Ovary (tissue), 9 donors: ENCODE results near the gene CAMSAP1. TPM values are rescaled to one million over a fixed set of nuclear protein-coding genes. Genes with fewer than 3 reads are reported as not detected.

Source experiments
- DNase-seq, 5 donors: peaks; one replicate each; pipeline ENCODE4 v3.0.0-alpha.2; 2019 to 2020
- H3K27ac ChIP-seq, 2 donors: fragments of 200-600 bp; one replicate each; pipeline versions ENCODE4 v1.5.1 to v1.8.0; 2019 to 2022
- H3K27me3 ChIP-seq: fragments of 200-600 bp; one replicate; pipeline ENCODE4 v1.8.0; 2022
- H3K36me3 ChIP-seq: fragments of 200-600 bp; sonication (generic); one replicate; pipeline ENCODE4 v1.5.1; 2019
- H3K4me1 ChIP-seq: one replicate; pipeline ENCODE4 v1.8.1; 2013; ENCODE audit warnings: mild to moderate bottlenecking, moderate library complexity; ENCODE audit not compliant: insufficient read depth
- H3K4me3 ChIP-seq: fragments of 200-600 bp; sonication (generic); one replicate; pipeline ENCODE4 v1.5.1; 2017
- H3K9me3 ChIP-seq, 2 donors: fragments of 200-600 bp in 1 of 2; sonication (generic) in 1 of 2; one replicate each; pipeline versions ENCODE4 v1.5.1 to v1.8.1; 2013 to 2019; ENCODE audit warnings: mild to moderate bottlenecking in 1 of 2, moderate library complexity in 1 of 2
- CTCF ChIP-seq, 3 donors: fragments of 450-650 bp in 2 of 3; fragments of 200-600 bp in 1 of 3; IDR thresholded peaks; one replicate each; pipeline versions ENCODE4 v1.5.1 to v1.8.0; 2016 to 2022; ENCODE audit warnings: antibody characterized with exemption in 3 of 3, mild to moderate bottlenecking in 1 of 3
- EP300 ChIP-seq: sonication (generic); formaldehyde crosslinking; IDR thresholded peaks from one replicate; pipeline ENCODE4 v1.6.1; 2017; ENCODE audit warnings: antibody characterized with exemption
- POLR2A ChIP-seq: fragments of 450-650 bp; IDR thresholded peaks from one replicate; pipeline ENCODE4 v1.6.1; 2017; ENCODE audit warnings: antibody characterized with exemption, mild to moderate bottlenecking, moderate library complexity
- WGBS, 3 donors: extraction: QIAGEN DNeasy Blood & Tissue Kit in 1 of 3; methylation state at CpG; one replicate each; pipeline versions ENCODE4 v1.1.5 to v1.1.7; 2013 to 2017; 5-methylcytosine and 5-hydroxymethylcytosine counted together
- intact Hi-C, 4 donors: fragments of 100-400 bp; cut with DNase I; formaldehyde crosslinking; loops; one replicate each; pipeline versions ENCODE4 v1.11.0 to v1.15.1; 2022 to 2023
- polyA plus RNA-seq, 2 donors: library from polyadenylated mRNA; stranded (reverse); fragments of 200-250 nt in 1 of 2; fragments of 350-450 nt in 1 of 2; fragmentation: Illumina TruSeq in 1 of 2; extraction: RNeasy Lipid Tissue Mini Kit (QIAGEN cat#74804) in 1 of 2; gene quantifications; one replicate each; pipeline ENCODE4 v1.2.3, GENCODE V29; 2013 to 2014
- total RNA-seq, 7 donors: library from RNA; depleted of rRNA in 2 of 7; stranded (reverse); fragments of >200 nt in 2 of 7; fragmentation: NEBNext Ultra II Directional in 3 of 7; extraction: Animal tissue kit (Norgen Biotek cat#: 25700) in 3 of 7; gene quantifications; one replicate each; pipeline versions ENCODE4 v1.1.0 to v1.2.4, GENCODE V29; 2016 to 2023
- donor health status: DM: no; HTN: no; CAD: no; lungs with moderate emphysema.
- donor health status: DM: no; HTN: no; CAD: no.
- donor health status: Bipolar disorder and iron deficiency.
- donor health status: DM: yes; HTN: yes; CAD: no.
- donor health status: DM: no; HTN: no; CAD: no.
- donor health status: DM: yes; HTN: yes; CAD: no.

Gene CAMSAP1
- total and polyA plus RNA-seq, 9 donors = 9.4 to 62.6 (median 38.0) TPM

GRCh38 chr9:135941288-135941995 is 34.1 kb upstream of the CAMSAP1 start:
- Histone ChIP-seq H3K27ac (no peak overlapping the region), H3K36me3 (no peaks in the 10 kb centered on the region), H3K9me3 (no peaks in the 10 kb centered on the region), H3K27me3 (no peaks in the 10 kb centered on the region), H3K4me3 (no peak overlapping the region), H3K4me1 (no peaks in the 10 kb centered on the region)
- TF ChIP-seq EP300 (no peak), POLR2A (no peak), CTCF (IDR thresholded peaks at IDR 0.05) (no peak)
- no peak for DNase-seq
- intact Hi-C loops = no loop called here
- 84 to 90% (median 88%) methylated on average over 13 of the region's 13 CpGs for WGBS, 3 donors

- intact Hi-C loops = no loop called here
- 92 to 94% (median 94%) methylated on average over 33 of the region's 33 CpGs for WGBS, 3 donors
- Histone ChIP-seq H3K36me3 (no peaks in the 10 kb centered on the region), H3K4me1 (no peaks in the 10 kb centered on the region), H3K27me3 (no peaks in the 10 kb centered on the region), H3K9me3 (no peaks in the 10 kb centered on the region), H3K27ac (no peak overlapping the region), H3K4me3 (no peak overlapping the region)
- DNase-seq = no peak
- TF ChIP-seq EP300 = no peak
- TF ChIP-seq CTCF (IDR thresholded peaks at IDR 0.05) = no peak
- no peak for TF ChIP-seq POLR2A
These were observed 32.3 kb upstream of the CAMSAP1 start for GRCh38 chr9:135939351-135940265.

GRCh38 chr9:135937521-135938489 is 30.5 kb upstream of the CAMSAP1 start:
- DNase-seq = no peak
- no peak for TF ChIP-seq CTCF (IDR thresholded peaks at IDR 0.05)
- no peak for TF ChIP-seq EP300
- TF ChIP-seq POLR2A = no peak
- WGBS, 3 donors = 94 to 95% (median 95%) methylated on average over 41 to 44 of the region's 44 CpGs
- intact Hi-C loops = no loop called here
- Histone ChIP-seq H3K9me3 (no peaks in the 10 kb centered on the region), H3K27me3 (no peaks in the 10 kb centered on the region), H3K4me3 (no peak overlapping the region), H3K36me3 (no peaks in the 10 kb centered on the region), H3K27ac (no peak overlapping the region), H3K4me1 (no peaks in the 10 kb centered on the region)

- 90 to 92% (median 91%) methylated on average over 13 of the region's 13 CpGs for WGBS, 3 donors
- Histone ChIP-seq H3K4me3 (no peak overlapping the region), H3K27ac (no peak overlapping the region), H3K27me3 (no peaks in the 10 kb centered on the region), H3K9me3 (no peaks in the 10 kb centered on the region), H3K4me1 (no peaks in the 10 kb centered on the region), H3K36me3 (no peaks in the 10 kb centered on the region)
- TF ChIP-seq CTCF (IDR thresholded peaks at IDR 0.05) (no peak), POLR2A (no peak), EP300 (no peak)
- no peak for DNase-seq
- intact Hi-C loops = no loop called here
These were observed 25.8 kb upstream of the CAMSAP1 start for GRCh38 chr9:135933114-135933513.
